HG02798 (cell line): ENCODE results near the gene ASB6.

Source experiments
- ATAC-seq: cut with Tn5 transposase; IDR thresholded peaks from one replicate; pipeline ENCODE4 v1.9.1; 2021; ENCODE audit warnings: mild to moderate bottlenecking; ENCODE audit not compliant: unreplicated experiment, poor library complexity

The ASB6 gene

GRCh38 chr9:129641750-129642585, at the start of gene ASB6:
ASB6 (minus strand) TSS chr9:129642151; CDS start chr9:129641999, 152 bp downstream.
- peak; percentile 91 for ATAC-seq

GRCh38 chr9:129688285-129689043, 46.5 kb upstream of the ASB6 start:
- no peak for ATAC-seq

GRCh38 chr9:129687391-129687790, 45.4 kb upstream of the ASB6 start:
- ATAC-seq: no peak

GRCh38 chr9:129686736-129687135, 44.8 kb upstream of the ASB6 start:
- no peak for ATAC-seq

GRCh38 chr9:129685933-129686259, 43.9 kb upstream of the ASB6 start:
- ATAC-seq: no peak

GRCh38 chr9:129685220-129685932, 43.4 kb upstream of the ASB6 start:
- no peak for ATAC-seq

- no peak for ATAC-seq
These were observed 40.4 kb upstream of the ASB6 start for GRCh38 chr9:129682381-129682780.

GRCh38 chr9:129681924-129682323, 40.0 kb upstream of the ASB6 start:
- ATAC-seq: no peak

GRCh38 chr9:129679537-129679936, 37.6 kb upstream of the ASB6 start:
- no peak for ATAC-seq

- no peak for ATAC-seq
These were observed 36.9 kb upstream of the ASB6 start for GRCh38 chr9:129678844-129679243.

GRCh38 chr9:129677456-129677855, 35.5 kb upstream of the ASB6 start:
- ATAC-seq: no peak

- ATAC-seq: no peak
These were observed 35.0 kb upstream of the ASB6 start for GRCh38 chr9:129676975-129677374.

GRCh38 chr9:129676287-129676686, 34.3 kb upstream of the ASB6 start:
- ATAC-seq: no peak

GRCh38 chr9:129675620-129676019, 33.7 kb upstream of the ASB6 start:
- ATAC-seq: no peak

- no peak for ATAC-seq
These were observed 32.3 kb upstream of the ASB6 start for GRCh38 chr9:129674229-129674628.

- ATAC-seq: no peak
These were observed 31.7 kb upstream of the ASB6 start for GRCh38 chr9:129673602-129674001.

- no peak for ATAC-seq
These were observed 30.8 kb upstream of the ASB6 start for GRCh38 chr9:129672702-129673101.

GRCh38 chr9:129671519-129671918, 29.6 kb upstream of the ASB6 start:
- no peak for ATAC-seq

- ATAC-seq: no peak
These were observed 29.1 kb upstream of the ASB6 start for GRCh38 chr9:129671065-129671464.

GRCh38 chr9:129669946-129670345, 28.0 kb upstream of the ASB6 start:
- ATAC-seq: no peak

GRCh38 chr9:129669141-129669718, 27.3 kb upstream of the ASB6 start:
- no peak for ATAC-seq
